SU-DHL-6 (cell line): ENCODE data around the gene SEC22A.

Experiments used
- EZH2phosphoT487 ChIP-seq: fragments of 200-600 bp; sonication (generic), shearing (Covaris generic); conservative IDR thresholded peaks from 2 replicates; pipeline ENCODE4 v1.6.1; 2018; ENCODE audit warnings: mild to moderate bottlenecking, antibody characterized with exemption, low read length, moderate library complexity, mixed read lengths
- TF ChIP-seq, protein P1 (sequence below): fragments of 200-600 bp; sonication (generic); IDR thresholded peaks from one replicate; pipeline ENCODE4 v1.5.1; 2017; ENCODE audit warnings: antibody characterized with exemption, mild to moderate bottlenecking, low read length, moderate library complexity; ENCODE audit not compliant: insufficient read depth, poor library complexity, severe bottlenecking

DNA sequence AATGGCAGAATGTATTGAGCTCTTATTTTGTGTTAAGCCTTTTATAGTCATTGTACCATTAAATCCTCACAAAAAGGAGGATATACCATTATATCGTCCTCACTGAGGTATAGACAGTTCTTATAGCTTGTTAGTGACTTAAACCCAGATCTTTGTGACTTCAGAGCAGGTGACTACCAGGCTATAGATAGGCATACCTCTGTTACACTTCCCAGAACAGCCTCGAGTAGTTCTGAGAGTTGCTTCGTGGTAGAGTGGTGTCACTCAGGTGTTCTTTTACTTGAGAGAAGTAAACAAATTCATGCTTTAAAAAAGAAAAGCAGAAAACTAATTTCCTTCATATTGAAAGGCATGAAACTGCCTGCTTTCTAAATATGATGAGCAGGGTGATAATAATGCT, 59.9 kb downstream of the SEC22A start:
- no peak for TF ChIP-seq EZH2phosphoT487
- TF ChIP-seq, protein P1, sequence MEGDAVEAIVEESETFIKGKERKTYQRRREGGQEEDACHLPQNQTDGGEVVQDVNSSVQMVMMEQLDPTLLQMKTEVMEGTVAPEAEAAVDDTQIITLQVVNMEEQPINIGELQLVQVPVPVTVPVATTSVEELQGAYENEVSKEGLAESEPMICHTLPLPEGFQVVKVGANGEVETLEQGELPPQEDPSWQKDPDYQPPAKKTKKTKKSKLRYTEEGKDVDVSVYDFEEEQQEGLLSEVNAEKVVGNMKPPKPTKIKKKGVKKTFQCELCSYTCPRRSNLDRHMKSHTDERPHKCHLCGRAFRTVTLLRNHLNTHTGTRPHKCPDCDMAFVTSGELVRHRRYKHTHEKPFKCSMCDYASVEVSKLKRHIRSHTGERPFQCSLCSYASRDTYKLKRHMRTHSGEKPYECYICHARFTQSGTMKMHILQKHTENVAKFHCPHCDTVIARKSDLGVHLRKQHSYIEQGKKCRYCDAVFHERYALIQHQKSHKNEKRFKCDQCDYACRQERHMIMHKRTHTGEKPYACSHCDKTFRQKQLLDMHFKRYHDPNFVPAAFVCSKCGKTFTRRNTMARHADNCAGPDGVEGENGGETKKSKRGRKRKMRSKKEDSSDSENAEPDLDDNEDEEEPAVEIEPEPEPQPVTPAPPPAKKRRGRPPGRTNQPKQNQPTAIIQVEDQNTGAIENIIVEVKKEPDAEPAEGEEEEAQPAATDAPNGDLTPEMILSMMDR, result no peak
